ENCODE results near the gene RPL37. TPM values are rescaled to one million over a fixed set of nuclear protein-coding genes. Genes with fewer than 3 reads are reported as not detected.
"Not testable (repeated sequence)": the region's sequence is repeated elsewhere in the genome, so short reads cannot be mapped to it uniquely, and the experiment has no call there.

Gene RPL37
- 840 TPM for total RNA-seq (ENCODE audit: unreplicated experiment)
- long read RNA-seq, full-length matches to known transcripts = 248 of 327 reads
- long read RNA-seq, partial matches to known transcripts = 65 of 327 reads
- long read RNA-seq, other reads (novel, unspliced or antisense) = 14 of 327 reads

- H3K4me1 Mint-ChIP-seq (ENCODE audit: low read depth, unreplicated experiment) = peaks cover 8% of the 10 kb centered on the region
- H3K27me3 Mint-ChIP-seq (ENCODE audit: unreplicated experiment) = peaks cover 16% of the 10 kb centered on the region
- H3K27ac Mint-ChIP-seq (ENCODE audit: unreplicated experiment) = peak within 1 kb of the TSS; percentile 99
- peak; percentile 95 for DNase-seq
- H3K9me3 Mint-ChIP-seq (ENCODE audit: unreplicated experiment) = peaks cover 15% of the 10 kb centered on the region
- TF ChIP-seq CTCF (IDR thresholded peaks at IDR 0.05; ENCODE audit: partially characterized antibody, unreplicated experiment) = no peak
- no peaks in the 10 kb centered on the region for H3K36me3 Mint-ChIP-seq (ENCODE audit: unreplicated experiment)
- H3K4me3 Mint-ChIP-seq (ENCODE audit: unreplicated experiment) = peak within 1 kb of the TSS; percentile 95
Measured at GRCh38 chr5:40834849-40835787, at the start of gene RPL37. Gene RPL37 (minus strand): TSS chr5:40835222. CDS start chr5:40835185, 37 bp downstream.

GRCh38 chr5:40883051-40883450 is 48.0 kb upstream of the RPL37 start:
- not testable (repeated sequence) for H3K4me3 Mint-ChIP-seq (ENCODE audit: unreplicated experiment); H3K4me1 Mint-ChIP-seq (ENCODE audit: low read depth, unreplicated experiment); H3K36me3 Mint-ChIP-seq (ENCODE audit: unreplicated experiment); H3K27me3 Mint-ChIP-seq (ENCODE audit: unreplicated experiment); H3K9me3 Mint-ChIP-seq (ENCODE audit: unreplicated experiment); H3K27ac Mint-ChIP-seq (ENCODE audit: unreplicated experiment); DNase-seq

- no peak for DNase-seq
- H3K9me3 Mint-ChIP-seq (ENCODE audit: unreplicated experiment) = peaks cover 3% of the 10 kb centered on the region
- peaks cover 2% of the 10 kb centered on the region for H3K27me3 Mint-ChIP-seq (ENCODE audit: unreplicated experiment)
- no peaks in the 10 kb centered on the region for H3K36me3 Mint-ChIP-seq (ENCODE audit: unreplicated experiment)
- H3K4me3 Mint-ChIP-seq (ENCODE audit: unreplicated experiment) = no peak overlapping the region
- H3K4me1 Mint-ChIP-seq (ENCODE audit: low read depth, unreplicated experiment) = no peaks in the 10 kb centered on the region
- TF ChIP-seq CTCF (IDR thresholded peaks at IDR 0.05; ENCODE audit: partially characterized antibody, unreplicated experiment) = no peak
- H3K27ac Mint-ChIP-seq (ENCODE audit: unreplicated experiment) = no peak overlapping the region
Measured at GRCh38 chr5:40882291-40882690, 47.3 kb upstream of the RPL37 start.

- Mint-ChIP-seq H3K27ac (ENCODE audit: unreplicated experiment) (no peak overlapping the region), H3K9me3 (ENCODE audit: unreplicated experiment) (peaks cover 3% of the 10 kb centered on the region), H3K27me3 (ENCODE audit: unreplicated experiment) (peaks cover under 1% of the 10 kb centered on the region), H3K4me1 (ENCODE audit: low read depth, unreplicated experiment) (no peaks in the 10 kb centered on the region), H3K4me3 (ENCODE audit: unreplicated experiment) (no peak overlapping the region), H3K36me3 (ENCODE audit: unreplicated experiment) (no peaks in the 10 kb centered on the region)
- peak; percentile 80 for TF ChIP-seq CTCF (IDR thresholded peaks at IDR 0.05; ENCODE audit: partially characterized antibody, unreplicated experiment)
- DNase-seq = no peak
Measured at GRCh38 chr5:40879163-40879942, 44.3 kb upstream of the RPL37 start.

- Mint-ChIP-seq H3K4me3 (ENCODE audit: unreplicated experiment) (no peak overlapping the region), H3K36me3 (ENCODE audit: unreplicated experiment) (no peaks in the 10 kb centered on the region), H3K27me3 (ENCODE audit: unreplicated experiment) (no peaks in the 10 kb centered on the region), H3K4me1 (ENCODE audit: low read depth, unreplicated experiment) (no peaks in the 10 kb centered on the region), H3K9me3 (ENCODE audit: unreplicated experiment) (no peaks in the 10 kb centered on the region), H3K27ac (ENCODE audit: unreplicated experiment) (no peak overlapping the region)
- no peak for DNase-seq
- TF ChIP-seq CTCF (IDR thresholded peaks at IDR 0.05; ENCODE audit: partially characterized antibody, unreplicated experiment) = no peak
Measured at GRCh38 chr5:40877371-40877988, 42.5 kb upstream of the RPL37 start.

All from glutamatergic neuron (in vitro differentiated cells).